GM12878 (cell line): Measurements from ENCODE around the gene ENOX2. TPM values are rescaled to one million over a fixed set of nuclear protein-coding genes. Genes with fewer than 3 reads are reported as not detected.

Source experiments
- ATAC-seq: fragments of 200-7000 bp; cut with Tn5 transposase; 3 replicates; pipeline ENCODE4 v1.9.1; 2020; ENCODE audit warnings: mild to moderate bottlenecking, moderate library complexity
- BruUV-seq: library from RNA; stranded (reverse); fragments of 400-500 nt; replicated peaks from 2 replicates; lab custom pipeline; 2021; lab: Mats Ljungman, UMichigan
- CTCF ChIA-PET: fragments of 300-600 bp; sonication (Branson Sonifier 250); formaldehyde crosslinking; extraction: SDS; loops from one replicate; lab custom pipeline; 2021; ENCODE audit warnings: inconsistent platforms; lab: Yijun Ruan, JAX
- POLR2A ChIA-PET: fragments of 350-600 bp; formaldehyde crosslinking; extraction: SDS; loops from one replicate; lab custom pipeline; 2021; ENCODE audit warnings: inconsistent platforms; lab: Charles Lee
- RAD21 ChIA-PET: fragments of 300-600 bp; sonication (Branson Sonifier 250); formaldehyde crosslinking; loops from one replicate; lab custom pipeline; 2023; ENCODE audit warnings: antibody characterized with exemption; ENCODE audit not compliant: unreplicated experiment; lab: Charles Lee
- SMC1A ChIA-PET: fragments of 300-600 bp; sonication (Branson Sonifier 250); formaldehyde crosslinking; loops from one replicate; lab custom pipeline; 2023; ENCODE audit not compliant: unreplicated experiment, uncharacterized antibody; lab: Charles Lee
- DNase-seq: peaks from one replicate; pipeline ENCODE4 v3.0.0-alpha.2; 2011; ENCODE audit warnings: low read depth, low spot score
- FAIRE-seq: peaks from 3 replicates; lab custom pipeline; 2011; peaks lifted over from hg19 to GRCh38; lab: Jason Lieb, UNC
- H2AFZ ChIP-seq: 2 replicates; pipeline ENCODE4 v1.6.0; 2011; ENCODE audit warnings: low read depth, low read length, control low read depth; ENCODE audit not compliant: control insufficient read depth
- H3K27ac ChIP-seq: 2 replicates; pipeline ENCODE4 v1.5.1; 2011; ENCODE audit warnings: control low read depth; ENCODE audit not compliant: control insufficient read depth, insufficient read depth
- H3K27me3 ChIP-seq, 2 experiments: replicated peaks in 1 of 2; 2 replicates each; pipeline versions ENCODE4 v1.6.0 to v1.6.1; 2011; ENCODE audit warnings: low read length in 1 of 2; ENCODE audit not compliant: control insufficient read depth in 2 of 2, insufficient read depth in 2 of 2
- H3K36me3 ChIP-seq, 2 experiments: 2 replicates each; pipeline ENCODE4 v1.5.1; 2011; ENCODE audit warnings: low read length in 1 of 2; ENCODE audit not compliant: control insufficient read depth in 2 of 2, insufficient read depth in 2 of 2
- H3K4me1 ChIP-seq: 2 replicates; pipeline ENCODE4 v1.6.1; 2011; ENCODE audit warnings: mild to moderate bottlenecking, low read length, moderate library complexity, mixed read lengths; ENCODE audit not compliant: control insufficient read depth, insufficient read depth
- H3K4me2 ChIP-seq: 2 replicates; pipeline ENCODE4 v1.6.0; 2011; ENCODE audit warnings: control low read depth; ENCODE audit not compliant: control insufficient read depth, insufficient read depth
- H3K4me3 ChIP-seq: fragments of 200-600 bp; sonication (generic); 2 replicates; pipeline ENCODE4 v1.5.1; 2016
- H3K79me2 ChIP-seq: 2 replicates; pipeline ENCODE4 v1.6.0; 2011; ENCODE audit warnings: low read length; ENCODE audit not compliant: control insufficient read depth, insufficient read depth
- H3K9ac ChIP-seq: 2 replicates; pipeline ENCODE4 v1.8.0; 2011; ENCODE audit warnings: low read length, control low read depth, mixed read lengths; ENCODE audit not compliant: control insufficient read depth, insufficient read depth
- H3K9me3 ChIP-seq: replicated peaks from 3 replicates; pipeline ENCODE4 v1.5.1; 2011; ENCODE audit warnings: mild to moderate bottlenecking, low read length; ENCODE audit not compliant: control insufficient read depth, insufficient read depth
- H4K20me1 ChIP-seq: 2 replicates; pipeline ENCODE4 v1.6.0; 2011; ENCODE audit not compliant: control insufficient read depth, insufficient read depth
- ATF7 ChIP-seq: fragments of 450-650 bp; IDR thresholded peaks from 2 replicates; pipeline ENCODE4 v1.6.1; 2016; ENCODE audit warnings: low read depth, mild to moderate bottlenecking
- BHLHE40 ChIP-seq, 2 experiments: fragments of 450-650 bp in 1 of 2; IDR thresholded peaks; 2 replicates each; pipeline ENCODE4 v1.6.1; 2011 to 2017; ENCODE audit warnings: low read depth in 2 of 2, borderline replicate concordance in 1 of 2, improper control_type of control experiment in 1 of 2, low read length in 1 of 2, mild to moderate bottlenecking in 1 of 2
- EED ChIP-seq: sonication (generic); IDR thresholded peaks from 2 replicates; pipeline ENCODE4 v1.6.1; 2016; ENCODE audit warnings: antibody characterized with exemption, low read depth
- ETV6 ChIP-seq, 2 experiments: fragments of 450-650 bp in 1 of 2; IDR thresholded peaks in 1 of 2; conservative IDR thresholded peaks in 1 of 2; 2 replicates each; pipeline ENCODE4 v1.6.1; 2014; ENCODE audit warnings: antibody characterized with exemption in 1 of 2, borderline replicate concordance in 1 of 2, low read depth in 1 of 2, mild to moderate bottlenecking in 1 of 2, moderate library complexity in 1 of 2
- HDAC6 ChIP-seq: fragments of 200-600 bp; sonication (generic); IDR thresholded peaks from one replicate; pipeline ENCODE4 v1.8.0; 2017; ENCODE audit warnings: antibody characterized with exemption; ENCODE audit not compliant: unreplicated experiment
- JUNB ChIP-seq: IDR thresholded peaks from 2 replicates; pipeline ENCODE4 v1.6.1; 2016; ENCODE audit warnings: antibody characterized with exemption, mild to moderate bottlenecking
- KDM1A ChIP-seq: fragments of 200-600 bp; sonication (generic); IDR thresholded peaks from 2 replicates; pipeline ENCODE4 v1.6.1; 2016; ENCODE audit warnings: borderline replicate concordance
- MEF2B ChIP-seq: fragments of 450-650 bp; IDR thresholded peaks from 2 replicates; pipeline ENCODE4 v1.6.1; 2018; ENCODE audit warnings: mild to moderate bottlenecking, moderate library complexity; ENCODE audit not compliant: partially characterized antibody, poor library complexity, severe bottlenecking
- MYC ChIP-seq: IDR thresholded peaks from 2 replicates; pipeline ENCODE4 v1.6.1; 2011; ENCODE audit warnings: mild to moderate bottlenecking, low read length, moderate library complexity, inconsistent platforms; ENCODE audit not compliant: insufficient read depth, insufficient replicate concordance, insufficient read length, severe bottlenecking
- PAX5 ChIP-seq: IDR thresholded peaks from 2 replicates; pipeline ENCODE4 v1.6.1; 2011; ENCODE audit warnings: low read depth, low read length, borderline replicate concordance
- RAD21 ChIP-seq: IDR thresholded peaks from 2 replicates; pipeline ENCODE4 v1.6.1; 2011; ENCODE audit warnings: mild to moderate bottlenecking, low read depth, low read length, moderate library complexity; ENCODE audit not compliant: insufficient read depth
- SIN3A ChIP-seq: IDR thresholded peaks from 2 replicates; pipeline ENCODE4 v1.6.1; 2012; ENCODE audit warnings: low read depth, low read length, improper control_type of control experiment
- SMARCA5 ChIP-seq: fragments of 450-650 bp; IDR thresholded peaks from 2 replicates; pipeline ENCODE4 v1.6.1; 2017; ENCODE audit warnings: mild to moderate bottlenecking
- SUPT20H ChIP-seq: IDR thresholded peaks from 2 replicates; pipeline ENCODE4 v1.6.1; 2011; ENCODE audit warnings: low read depth, mild to moderate bottlenecking, low read length, moderate library complexity, borderline replicate concordance; ENCODE audit not compliant: control insufficient read depth
- TCF12 ChIP-seq: IDR thresholded peaks from 2 replicates; pipeline ENCODE4 v1.6.1; 2011; ENCODE audit warnings: low read depth, mild to moderate bottlenecking, low read length
- ZZZ3 ChIP-seq: IDR thresholded peaks from 2 replicates; pipeline ENCODE4 v1.6.1; 2011; ENCODE audit warnings: low read depth; ENCODE audit not compliant: control insufficient read depth, insufficient read length
- whole genome bisulfite sequencing: methylation state at CpG from one replicate; pipeline ENCODE4 v1.1.6; 2016; ENCODE audit warnings: low lambda C conversion rate; ENCODE audit not compliant: insufficient replicate concordance, insufficient coverage; ENCODE audit errors: missing lambda C conversion rate; 5-methylcytosine and 5-hydroxymethylcytosine counted together
- in situ Hi-C: fragments of 300-500 bp; cut with MboI; formaldehyde crosslinking; loops from 9 replicates; pipeline ENCODE4 v1.14.3; 2018; ENCODE audit warnings: mixed read lengths
- intact Hi-C: fragments of 100-400 bp; cut with micrococcal nuclease; formaldehyde crosslinking; loops from one replicate; pipeline ENCODE4 v1.14.2; 2022; ENCODE audit not compliant: unreplicated experiment
- polyA plus RNA-seq, 11 experiments: library from polyadenylated mRNA; depleted of rRNA in 4 of 11; unstranded in 6 of 11; stranded (reverse) in 5 of 11; fragments of >200 nt; fragmentation: Nextera tagmentation in 4 of 11; fragmentation: Illumina TruSeq in 1 of 11; extraction: Ambion mirVana in 4 of 11; extraction: Trizol in 1 of 11; gene quantifications; 1 replicate in 1 of 11; 2 replicates in 10 of 11; pipeline versions ENCODE4 v1.2.1 to v1.2.3, GENCODE V29; 2011 to 2016; ENCODE audit warnings: inconsistent platforms in 2 of 11, missing spikeins in 2 of 11, low read depth in 1 of 11
- total RNA-seq, 4 experiments: library from RNA; depleted of rRNA in 3 of 4; stranded (reverse); fragments of >200 nt in 3 of 4; fragmentation: Illumina TruSeq in 1 of 4; extraction: Trizol in 1 of 4; gene quantifications; 2 replicates each; pipeline versions ENCODE4 v1.2.1 to v1.2.3, GENCODE V29; 2013 to 2021
- TF ChIP-seq, protein P1 (sequence below): fragments of 450-650 bp; IDR thresholded peaks from 2 replicates; pipeline ENCODE4 v1.6.1; 2014; ENCODE audit warnings: mild to moderate bottlenecking
- TF ChIP-seq, protein P2 (sequence below): fragments of 450-650 bp; IDR thresholded peaks from 2 replicates; pipeline ENCODE4 v1.6.1; 2017; ENCODE audit warnings: mild to moderate bottlenecking, low read depth, inconsistent platforms; ENCODE audit not compliant: poor library complexity, severe bottlenecking

ENOX2 gene
- total and polyA plus RNA-seq, 10 of the 15 experiments (the other 5 are each of a cell fraction or from before 2014, with no cell fraction given) = 3.2 to 13.0 (median 7.7) TPM

DNA sequence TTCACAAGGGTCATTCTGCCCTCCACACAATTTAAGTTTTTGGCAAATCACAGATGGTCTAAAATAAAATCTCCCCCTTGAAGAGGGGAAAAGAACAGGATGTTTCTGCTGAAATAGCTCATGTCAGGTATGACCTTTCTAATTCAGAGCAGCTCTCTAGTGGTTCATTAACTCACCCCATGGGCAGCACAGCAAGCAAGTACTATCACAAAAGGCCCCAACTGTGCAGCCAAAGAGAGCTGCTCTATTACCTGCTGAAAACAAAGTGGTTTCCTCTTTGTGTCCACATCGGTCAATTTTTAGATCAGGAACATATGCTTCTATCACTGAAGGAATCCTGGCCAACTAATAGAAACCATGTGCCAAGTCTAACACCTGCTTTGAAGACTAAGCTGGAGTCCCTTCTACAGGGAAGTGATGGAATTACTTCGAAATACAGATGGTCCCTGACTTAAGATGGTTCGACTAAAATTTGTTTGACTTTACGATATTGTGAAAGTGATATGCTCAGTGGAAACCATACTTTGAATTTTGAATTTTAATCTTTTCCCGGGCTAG is 164.3 kb downstream of the ENOX2 start:
- BruUV-seq = no TSS peak
- TF ChIP-seq JUNB = no peak
- TF ChIP-seq EED = no peak
- TF ChIP-seq ETV6 (conservative IDR thresholded peaks at IDR 0.05 in 1 of 2, IDR thresholded peaks at IDR 0.05 in 1 of 2; ENCODE audit: borderline replicate concordance in 1 of 2, low read depth in 1 of 2) = no peak
- TF ChIP-seq, protein P1, sequence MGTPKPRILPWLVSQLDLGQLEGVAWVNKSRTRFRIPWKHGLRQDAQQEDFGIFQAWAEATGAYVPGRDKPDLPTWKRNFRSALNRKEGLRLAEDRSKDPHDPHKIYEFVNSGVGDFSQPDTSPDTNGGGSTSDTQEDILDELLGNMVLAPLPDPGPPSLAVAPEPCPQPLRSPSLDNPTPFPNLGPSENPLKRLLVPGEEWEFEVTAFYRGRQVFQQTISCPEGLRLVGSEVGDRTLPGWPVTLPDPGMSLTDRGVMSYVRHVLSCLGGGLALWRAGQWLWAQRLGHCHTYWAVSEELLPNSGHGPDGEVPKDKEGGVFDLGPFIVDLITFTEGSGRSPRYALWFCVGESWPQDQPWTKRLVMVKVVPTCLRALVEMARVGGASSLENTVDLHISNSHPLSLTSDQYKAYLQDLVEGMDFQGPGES = no peak
- no peak for TF ChIP-seq TCF12
- TF ChIP-seq MYC = no peak
- no peak for TF ChIP-seq ATF7
- TF ChIP-seq SMARCA5 = no peak
- TF ChIP-seq ZZZ3 = no peak
- TF ChIP-seq, protein P2, sequence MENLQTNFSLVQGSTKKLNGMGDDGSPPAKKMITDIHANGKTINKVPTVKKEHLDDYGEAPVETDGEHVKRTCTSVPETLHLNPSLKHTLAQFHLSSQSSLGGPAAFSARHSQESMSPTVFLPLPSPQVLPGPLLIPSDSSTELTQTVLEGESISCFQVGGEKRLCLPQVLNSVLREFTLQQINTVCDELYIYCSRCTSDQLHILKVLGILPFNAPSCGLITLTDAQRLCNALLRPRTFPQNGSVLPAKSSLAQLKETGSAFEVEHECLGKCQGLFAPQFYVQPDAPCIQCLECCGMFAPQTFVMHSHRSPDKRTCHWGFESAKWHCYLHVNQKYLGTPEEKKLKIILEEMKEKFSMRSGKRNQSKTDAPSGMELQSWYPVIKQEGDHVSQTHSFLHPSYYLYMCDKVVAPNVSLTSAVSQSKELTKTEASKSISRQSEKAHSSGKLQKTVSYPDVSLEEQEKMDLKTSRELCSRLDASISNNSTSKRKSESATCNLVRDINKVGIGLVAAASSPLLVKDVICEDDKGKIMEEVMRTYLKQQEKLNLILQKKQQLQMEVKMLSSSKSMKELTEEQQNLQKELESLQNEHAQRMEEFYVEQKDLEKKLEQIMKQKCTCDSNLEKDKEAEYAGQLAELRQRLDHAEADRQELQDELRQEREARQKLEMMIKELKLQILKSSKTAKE = no peak
- no peak for TF ChIP-seq BHLHE40 (IDR thresholded peaks at IDR 0.05; ENCODE audit: borderline replicate concordance in 1 of 2, low read depth in 2 of 2, low read length in 1 of 2)
- TF ChIP-seq MEF2B = no peak
- TF ChIP-seq PAX5 = no peak
- TF ChIP-seq HDAC6 = no peak
- no peak for TF ChIP-seq RAD21
- TF ChIP-seq KDM1A = no peak
- no peak for TF ChIP-seq SIN3A
- TF ChIP-seq SUPT20H = no peak
- TF ChIP-seq, all 136 proteins: peak for 0
- H3K4me3 ChIP-seq = no peak overlapping the region
- in situ Hi-C loops = no loop called here
- H3K4me1 ChIP-seq = no peaks in the 10 kb centered on the region
- no peaks in the 10 kb centered on the region for H3K27me3 ChIP-seq
- H3K9ac ChIP-seq = no peak overlapping the region
- no peak for DNase-seq
- POLR2A ChIA-PET = no interaction called here
- SMC1A ChIA-PET = interaction anchor here (1.3 kb wide), 1 partner anchor 22 kb away, joined by 4 read pairs; no protein-coding TSS in a partner anchor
- WGBS = 82% methylated on average over 5 of the region's 5 CpGs
- no peaks in the 10 kb centered on the region for H3K36me3 ChIP-seq
- FAIRE-seq = no peak
- no peak for ATAC-seq
- intact Hi-C loops = no loop called here
- CTCF ChIA-PET = no interaction called here
- no peaks in the 10 kb centered on the region for H3K79me2 ChIP-seq
- no peaks in the 10 kb centered on the region for H4K20me1 ChIP-seq
- no peak overlapping the region for H2AFZ ChIP-seq
- RAD21 ChIA-PET = no interaction called here
- no peak overlapping the region for H3K27ac ChIP-seq
- no peaks in the 10 kb centered on the region for H3K9me3 ChIP-seq
- H3K4me2 ChIP-seq = no peak overlapping the region
